HepG2 (cell line): ENCODE results near the gene HNRNPL. TPM values are rescaled to one million over a fixed set of nuclear protein-coding genes. Genes with fewer than 3 reads are reported as not detected.

Experiments used
- ELF4 ChIP-seq: sonication (generic); formaldehyde crosslinking; IDR thresholded peaks from 2 replicates; pipeline ENCODE4 v1.5.0; 2020; ENCODE audit warnings: missing genetic modification reagents, mild to moderate bottlenecking, moderate library complexity, borderline replicate concordance
- HMGXB3 ChIP-seq: sonication (generic); formaldehyde crosslinking; IDR thresholded peaks from 2 replicates; pipeline ENCODE4 v1.4.0; 2020; ENCODE audit warnings: missing genetic modification reagents, borderline replicate concordance
- KDM3A ChIP-seq: IDR thresholded peaks from 2 replicates; pipeline ENCODE4 v1.6.1; 2018; ENCODE audit warnings: low read depth, missing compliant biosample characterization
- NCOA2 ChIP-seq: sonication (generic); formaldehyde crosslinking; IDR thresholded peaks from 2 replicates; pipeline ENCODE4 v1.8.0; 2022; ENCODE audit warnings: inconsistent platforms
- NCOR1 ChIP-seq: fragments of 200-600 bp; sonication (generic); IDR thresholded peaks from 2 replicates; pipeline ENCODE4 v1.7.0; 2017; ENCODE audit warnings: antibody characterized with exemption, low read length, borderline replicate concordance
- NFAT5 ChIP-seq: sonication (generic); formaldehyde crosslinking; IDR thresholded peaks from 2 replicates; pipeline ENCODE4 v1.4.0; 2020; ENCODE audit warnings: missing genetic modification reagents
- NR3C1 ChIP-seq: sonication (generic); formaldehyde crosslinking; IDR thresholded peaks from 2 replicates; pipeline ENCODE4 v1.4.0; 2020; ENCODE audit warnings: missing genetic modification reagents
- TP53 ChIP-seq: sonication (generic); formaldehyde crosslinking; conservative IDR thresholded peaks from 2 replicates; pipeline ENCODE4 v1.4.0; 2020; ENCODE audit warnings: missing genetic modification reagents
- ZBTB7B ChIP-seq: sonication (generic); formaldehyde crosslinking; IDR thresholded peaks from 2 replicates; pipeline ENCODE4 v1.4.0; 2020; ENCODE audit warnings: missing genetic modification reagents
- ZNF678 ChIP-seq: sonication (generic); formaldehyde crosslinking; IDR thresholded peaks from 2 replicates; pipeline ENCODE4 v1.4.0; 2020; ENCODE audit warnings: mild to moderate bottlenecking, missing genetic modification reagents
- polyA plus RNA-seq, 8 experiments: library from polyadenylated mRNA; depleted of rRNA in 3 of 8; stranded (reverse) in 7 of 8; unstranded in 1 of 8; fragments of >200 nt; fragmentation: Illumina TruSeq in 4 of 8; extraction: Trizol in 4 of 8; gene quantifications; 2 replicates each; pipeline versions ENCODE4 v1.2.1 to v1.2.3, GENCODE V29; 2011 to 2016; ENCODE audit warnings: low read depth in 4 of 8, missing spikeins in 1 of 8, mixed read lengths in 1 of 8; ENCODE audit not compliant: insufficient read depth in 1 of 8
- total RNA-seq, 5 experiments: library from RNA; depleted of rRNA; stranded (reverse); fragments of >200 nt; fragmentation: Illumina TruSeq; extraction: Trizol; gene quantifications; 2 replicates each; pipeline ENCODE4 v1.2.3, GENCODE V29; 2016; ENCODE audit warnings: low read depth in 1 of 5
- TF ChIP-seq, protein P1 (sequence below): sonication (generic); formaldehyde crosslinking; IDR thresholded peaks from 2 replicates; pipeline ENCODE4 v1.8.1; 2022; ENCODE audit warnings: low read depth, mild to moderate bottlenecking, missing genetic modification reagents
- TF ChIP-seq, protein P2 (sequence below): sonication (generic); formaldehyde crosslinking; IDR thresholded peaks from 2 replicates; pipeline ENCODE4 v1.5.0; 2020; ENCODE audit warnings: missing genetic modification reagents, mild to moderate bottlenecking, borderline replicate concordance

HNRNPL gene
- total and polyA plus RNA-seq, 2 of the 13 experiments (the other 11 are each of a cell fraction or from before 2014, with no cell fraction given): 156 to 278 TPM

- TF ChIP-seq, protein P1, sequence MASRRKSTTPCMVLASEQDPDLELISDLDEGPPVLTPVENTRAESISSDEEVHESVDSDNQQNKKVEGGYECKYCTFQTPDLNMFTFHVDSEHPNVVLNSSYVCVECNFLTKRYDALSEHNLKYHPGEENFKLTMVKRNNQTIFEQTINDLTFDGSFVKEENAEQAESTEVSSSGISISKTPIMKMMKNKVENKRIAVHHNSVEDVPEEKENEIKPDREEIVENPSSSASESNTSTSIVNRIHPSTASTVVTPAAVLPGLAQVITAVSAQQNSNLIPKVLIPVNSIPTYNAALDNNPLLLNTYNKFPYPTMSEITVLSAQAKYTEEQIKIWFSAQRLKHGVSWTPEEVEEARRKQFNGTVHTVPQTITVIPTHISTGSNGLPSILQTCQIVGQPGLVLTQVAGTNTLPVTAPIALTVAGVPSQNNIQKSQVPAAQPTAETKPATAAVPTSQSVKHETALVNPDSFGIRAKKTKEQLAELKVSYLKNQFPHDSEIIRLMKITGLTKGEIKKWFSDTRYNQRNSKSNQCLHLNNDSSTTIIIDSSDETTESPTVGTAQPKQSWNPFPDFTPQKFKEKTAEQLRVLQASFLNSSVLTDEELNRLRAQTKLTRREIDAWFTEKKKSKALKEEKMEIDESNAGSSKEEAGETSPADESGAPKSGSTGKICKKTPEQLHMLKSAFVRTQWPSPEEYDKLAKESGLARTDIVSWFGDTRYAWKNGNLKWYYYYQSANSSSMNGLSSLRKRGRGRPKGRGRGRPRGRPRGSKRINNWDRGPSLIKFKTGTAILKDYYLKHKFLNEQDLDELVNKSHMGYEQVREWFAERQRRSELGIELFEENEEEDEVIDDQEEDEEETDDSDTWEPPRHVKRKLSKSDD (CRISPR knock-in tag): no peak
- TF ChIP-seq ZNF678: 0 out of 2 replicates have a peak, but pooled peaks have one; percentile 42
- TF ChIP-seq NR3C1: no peak
- TF ChIP-seq ZBTB7B (CRISPR knock-in tag): no peak
- TF ChIP-seq, protein P2, sequence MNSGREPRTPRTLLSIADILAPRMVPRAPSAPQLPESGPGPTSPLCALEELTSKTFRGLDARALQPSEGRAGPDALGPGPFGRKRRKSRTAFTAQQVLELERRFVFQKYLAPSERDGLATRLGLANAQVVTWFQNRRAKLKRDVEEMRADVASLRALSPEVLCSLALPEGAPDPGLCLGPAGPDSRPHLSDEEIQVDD (CRISPR knock-in tag): no peak
- TF ChIP-seq NCOA2 (CRISPR knock-in tag): no peak; the same call in 1 of the 2 replicates
- no peak for TF ChIP-seq HMGXB3 (CRISPR knock-in tag)
- no peak; the same call in 1 of the 2 replicates for TF ChIP-seq TP53 (CRISPR knock-in tag)
- TF ChIP-seq NCOR1: no peak
- TF ChIP-seq ELF4 (CRISPR knock-in tag): peak; percentile 60; the same call in 1 of the 2 replicates
- no peak for TF ChIP-seq KDM3A (CRISPR knock-in tag)
- TF ChIP-seq NFAT5 (CRISPR knock-in tag): peak; percentile 78; the same call in 1 of the 2 replicates
Observed at GRCh38 chr19:38831142-38831605, 18.6 kb downstream of the HNRNPL start (continued).
